CD4-positive, alpha-beta T cell treated with Interleukin-6 at 100 ng/mL for 8 hours (primary cell): ENCODE data around the gene CCNY.
"Not testable (repeated sequence)": the region's sequence is repeated elsewhere in the genome, so short reads cannot be mapped to it uniquely, and the experiment has no call there.

ENCODE experiments used
- DNase-seq: peaks from one replicate; pipeline ENCODE4 v3.0.0-alpha.2; 2020; ENCODE audit warnings: mixed read lengths, low spot score

The CCNY gene

GRCh38 chr10:35518187-35518586 lies 181.9 kb downstream of the CCNY start:
- not testable (repeated sequence) for DNase-seq

- DNase-seq: no peak
These were observed 184.7 kb downstream of the CCNY start for GRCh38 chr10:35520996-35521395.

GRCh38 chr10:35523670-35524225 lies 187.4 kb downstream of the CCNY start:
- no peak for DNase-seq

- no peak for DNase-seq
These were observed 190.4 kb downstream of the CCNY start for GRCh38 chr10:35526746-35527145.

- DNase-seq: no peak
These were observed 195.8 kb downstream of the CCNY start for GRCh38 chr10:35532141-35532540.

- no peak for DNase-seq
These were observed 197.3 kb downstream of the CCNY start for GRCh38 chr10:35533565-35533964.

- no peak for DNase-seq
These were observed 198.8 kb downstream of the CCNY start for GRCh38 chr10:35535136-35535535.

- DNase-seq: no peak
These were observed 200.5 kb downstream of the CCNY start for GRCh38 chr10:35536789-35537188.

GRCh38 chr10:35537925-35538324 lies 201.6 kb downstream of the CCNY start:
- not testable (repeated sequence) for DNase-seq

GRCh38 chr10:35540296-35541164 lies 204.2 kb downstream of the CCNY start:
- no peak for DNase-seq

- no peak for DNase-seq
These were observed 205.4 kb downstream of the CCNY start for GRCh38 chr10:35541720-35542119.

GRCh38 chr10:35542303-35542702 lies 206.0 kb downstream of the CCNY start:
- no peak for DNase-seq

- no peak for DNase-seq
These were observed 208.9 kb downstream of the CCNY start for GRCh38 chr10:35545079-35545657.

GRCh38 chr10:35545878-35546590 lies 209.7 kb downstream of the CCNY start:
- no peak for DNase-seq

GRCh38 chr10:35546824-35547225 lies 210.5 kb downstream of the CCNY start:
- DNase-seq: no peak

GRCh38 chr10:35552650-35553342 lies 216.5 kb downstream of the CCNY start:
- DNase-seq: no peak

GRCh38 chr10:35554036-35554435 lies 217.7 kb downstream of the CCNY start:
- no peak for DNase-seq

- no peak for DNase-seq
These were observed 218.2 kb downstream of the CCNY start for GRCh38 chr10:35554461-35555056.

- no peak for DNase-seq
These were observed 219.9 kb downstream of the CCNY start for GRCh38 chr10:35555962-35556930.

GRCh38 chr10:35558276-35558675 lies 222.0 kb downstream of the CCNY start:
- DNase-seq: no peak
